BLaER1 treated with 17β-estradiol and CSF1 and Interleukin-3, amounts not matched to agents 10 nM and 100 nM (cell line): ENCODE results near the gene FDXR.

ENCODE experiments used
- H3K27ac ChIP-seq, 11 experiments: shearing (Covaris generic); formaldehyde crosslinking; 2 replicates each; pipeline ENCODE4 v1.8.1; 2022
- H3K27me3 ChIP-seq, 11 experiments: shearing (Covaris generic); formaldehyde crosslinking; 2 replicates each; pipeline ENCODE4 v1.8.1; 2022
- H3K36me3 ChIP-seq, 11 experiments: shearing (Covaris generic); formaldehyde crosslinking; 2 replicates each; pipeline ENCODE4 v1.8.1; 2022
- H3K4me1 ChIP-seq, 10 experiments: shearing (Covaris generic); formaldehyde crosslinking; 2 replicates each; pipeline ENCODE4 v1.8.1; 2022
- H3K4me2 ChIP-seq, 11 experiments: shearing (Covaris generic); formaldehyde crosslinking; 2 replicates each; pipeline ENCODE4 v1.8.1; 2022
- H3K4me3 ChIP-seq, 10 experiments: shearing (Covaris generic); formaldehyde crosslinking; 2 replicates each; pipeline ENCODE4 v1.8.1; 2022
- H3K9ac ChIP-seq, 11 experiments: shearing (Covaris generic); formaldehyde crosslinking; 2 replicates each; pipeline ENCODE4 v1.8.1; 2022
- H3K9me3 ChIP-seq, 11 experiments: shearing (Covaris generic); formaldehyde crosslinking; replicated peaks in 1 of 11; 2 replicates each; pipeline ENCODE4 v1.8.1; 2022
- H4K20me1 ChIP-seq, 11 experiments: shearing (Covaris generic); formaldehyde crosslinking; 2 replicates each; pipeline ENCODE4 v1.8.1; 2022
- Cebpa-rat ChIP-seq, 11 experiments: shearing (Covaris generic); IDR thresholded peaks; 2 replicates each; pipeline ENCODE4 v1.8.1; 2022

The FDXR gene

DNA sequence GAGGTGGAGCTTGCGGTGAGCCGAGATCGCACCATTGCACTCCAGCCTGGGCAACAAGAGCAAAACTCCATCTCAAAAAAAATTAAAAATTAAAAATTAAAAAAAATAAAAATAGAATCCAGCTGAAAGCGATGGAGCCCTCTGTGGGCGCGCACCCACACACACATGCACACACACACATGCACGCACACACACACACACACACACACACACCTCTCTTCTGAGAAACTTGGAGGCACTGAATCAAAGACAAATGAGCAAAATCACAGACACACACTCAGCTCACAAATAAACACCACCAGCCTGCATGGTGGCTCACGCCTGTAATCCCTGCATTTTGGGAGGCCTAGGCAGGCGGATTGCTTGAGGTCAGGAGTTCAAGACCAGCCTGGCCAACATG, 30.2 kb upstream of the FDXR start:
- Histone ChIP-seq H4K20me1 (no peaks in the 10 kb centered on the region), H3K4me2 (no peak overlapping the region), H3K4me1 (peaks cover 0 to 19% (median 13%) of the 10 kb centered on the region in 10 experiments; a peak in 14 of 20 replicates), H3K4me3 (no peak overlapping the region), H3K9me3 (peaks cover 0 to 14% (median 7%) of the 10 kb centered on the region in 11 experiments; a peak in 14 of 22 replicates), H3K9ac (no peak overlapping the region), H3K36me3 (no peaks in the 10 kb centered on the region), H3K27ac (no peak overlapping the region), H3K27me3 (no peaks in the 10 kb centered on the region)
- no peak for TF ChIP-seq Cebpa-rat (IDR thresholded peaks at IDR 0.05)

DNA sequence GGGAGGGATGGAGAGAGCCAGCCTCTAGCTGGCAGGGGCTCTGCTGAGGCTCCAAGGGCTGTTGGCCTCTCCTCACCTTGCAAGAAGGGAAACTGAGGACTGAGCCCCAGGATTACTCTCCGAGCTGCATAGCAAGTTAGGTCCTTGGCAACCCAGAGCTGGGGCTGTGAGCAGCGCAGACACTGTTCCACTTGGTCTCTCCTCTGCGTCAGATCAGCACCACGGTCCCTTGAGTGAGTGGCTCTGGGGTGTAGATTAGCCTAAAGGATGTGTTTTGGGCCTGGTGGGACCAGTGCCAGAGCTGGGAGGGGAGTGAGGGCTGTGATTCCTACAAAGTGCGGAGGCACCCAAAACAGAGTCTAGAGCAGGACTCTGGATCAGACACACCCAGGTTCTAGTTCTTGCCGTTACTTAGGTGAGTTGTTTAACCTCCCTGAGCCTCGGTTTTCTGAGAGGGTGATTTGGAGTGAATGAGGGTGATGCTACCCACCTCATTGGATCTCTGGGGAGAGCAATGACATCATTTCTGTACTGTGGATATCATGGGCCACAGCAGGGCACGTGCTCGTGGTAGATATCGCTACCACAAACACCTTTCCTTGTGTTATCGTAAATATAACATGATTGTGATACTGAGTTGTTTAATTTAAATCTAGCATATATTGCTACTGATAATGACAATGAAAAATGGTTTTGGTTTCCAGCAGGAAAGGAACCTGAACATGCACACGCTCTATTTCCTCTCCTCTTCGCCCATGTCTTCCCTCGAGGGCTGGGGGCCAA, 28.8 kb upstream of the FDXR start:
- H3K27me3 ChIP-seq: no peaks in the 10 kb centered on the region

DNA sequence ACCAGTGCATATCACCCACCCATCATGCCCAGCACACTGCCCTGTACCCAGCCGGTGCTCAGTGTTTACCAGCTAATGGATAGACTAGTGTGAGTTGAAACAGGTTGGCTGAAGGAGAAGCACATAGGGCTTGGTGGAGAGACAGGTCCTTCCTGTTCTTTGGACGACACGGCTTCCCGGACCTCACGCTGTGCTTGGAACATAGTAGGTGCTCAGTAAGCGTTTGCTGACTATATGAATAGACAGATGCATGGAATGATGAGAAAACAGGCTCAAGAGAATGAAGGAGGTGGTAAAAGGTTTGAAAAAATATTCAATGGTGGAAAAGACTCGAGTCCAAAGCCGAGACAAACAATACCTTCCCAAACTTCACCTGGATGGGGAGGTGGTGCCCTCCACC, 27.4 kb upstream of the FDXR start:
- no peaks in the 10 kb centered on the region for H3K36me3 ChIP-seq
- H3K4me1 ChIP-seq: peaks cover 0 to 19% (median 13%) of the 10 kb centered on the region in 10 experiments; a peak in 14 of 20 replicates
- no peaks in the 10 kb centered on the region for H3K9me3 ChIP-seq
- no peaks in the 10 kb centered on the region for H4K20me1 ChIP-seq
- no peak overlapping the region for H3K4me2 ChIP-seq
- no peak overlapping the region for H3K4me3 ChIP-seq
- TF ChIP-seq Cebpa-rat (IDR thresholded peaks at IDR 0.05): no peak
- no peaks in the 10 kb centered on the region; a peak in 3 of 22 replicates for H3K27me3 ChIP-seq
- H3K27ac ChIP-seq: no peak overlapping the region
- no peak overlapping the region for H3K9ac ChIP-seq

More for the DNA sequence above, 28.8 kb upstream of the FDXR start:
- no peak overlapping the region for H3K4me3 ChIP-seq
- H3K36me3 ChIP-seq: no peaks in the 10 kb centered on the region
- H4K20me1 ChIP-seq: no peaks in the 10 kb centered on the region
- H3K27ac ChIP-seq: no peak overlapping the region
- no peak for TF ChIP-seq Cebpa-rat (IDR thresholded peaks at IDR 0.05)
- H3K9me3 ChIP-seq: peaks cover 0 to 5% (median 0%) of the 10 kb centered on the region in 11 experiments; a peak in 4 of 22 replicates
- H3K9ac ChIP-seq: no peak overlapping the region
- H3K4me2 ChIP-seq: peak overlapping the region in 8 of 11 experiments; percentile 0 to 59 (median 38); a peak in 15 of 22 replicates
- H3K4me1 ChIP-seq: peaks cover 0 to 19% (median 13%) of the 10 kb centered on the region in 10 experiments; a peak in 14 of 20 replicates

DNA sequence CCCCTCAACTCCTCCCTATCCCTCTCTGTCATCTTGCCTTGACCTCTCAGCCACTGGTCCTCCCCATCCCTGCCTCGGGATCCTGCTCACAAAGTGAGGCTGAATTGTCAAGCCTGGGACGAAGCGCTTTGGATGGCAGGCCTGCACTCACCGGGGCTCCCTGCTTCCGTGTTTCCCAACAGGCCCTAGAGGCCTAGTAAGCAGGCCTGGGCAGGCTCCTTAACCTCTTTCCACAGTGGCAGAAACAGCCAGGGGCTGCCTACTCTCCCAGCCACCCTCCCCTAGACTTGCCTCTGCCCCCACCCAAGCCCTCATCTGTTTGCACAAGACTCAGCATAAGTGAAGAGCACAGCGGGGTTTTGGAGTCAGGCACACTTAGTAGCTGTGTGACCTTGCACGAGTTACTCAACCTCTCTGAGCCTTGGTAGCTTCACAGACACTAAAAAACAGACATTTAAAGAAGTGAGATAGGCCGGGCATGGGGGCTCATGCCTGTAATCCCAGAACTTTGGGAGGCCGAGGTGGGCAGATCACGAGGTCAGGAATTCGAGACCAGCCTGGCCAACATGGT, 25.7 kb upstream of the FDXR start:
- Histone ChIP-seq H4K20me1 (no peaks in the 10 kb centered on the region), H3K36me3 (no peaks in the 10 kb centered on the region), H3K27ac (no peak overlapping the region), H3K27me3 (peaks cover 2 to 16% (median 10%) of the 10 kb centered on the region in 11 experiments; a peak in 21 of 22 replicates), H3K9ac (no peak overlapping the region), H3K4me1 (peaks cover 0 to 19% (median 13%) of the 10 kb centered on the region in 10 experiments; a peak in 14 of 20 replicates), H3K9me3 (no peaks in the 10 kb centered on the region), H3K4me3 (no peak overlapping the region), H3K4me2 (no peak overlapping the region)
- TF ChIP-seq Cebpa-rat (IDR thresholded peaks at IDR 0.05): no peak

DNA sequence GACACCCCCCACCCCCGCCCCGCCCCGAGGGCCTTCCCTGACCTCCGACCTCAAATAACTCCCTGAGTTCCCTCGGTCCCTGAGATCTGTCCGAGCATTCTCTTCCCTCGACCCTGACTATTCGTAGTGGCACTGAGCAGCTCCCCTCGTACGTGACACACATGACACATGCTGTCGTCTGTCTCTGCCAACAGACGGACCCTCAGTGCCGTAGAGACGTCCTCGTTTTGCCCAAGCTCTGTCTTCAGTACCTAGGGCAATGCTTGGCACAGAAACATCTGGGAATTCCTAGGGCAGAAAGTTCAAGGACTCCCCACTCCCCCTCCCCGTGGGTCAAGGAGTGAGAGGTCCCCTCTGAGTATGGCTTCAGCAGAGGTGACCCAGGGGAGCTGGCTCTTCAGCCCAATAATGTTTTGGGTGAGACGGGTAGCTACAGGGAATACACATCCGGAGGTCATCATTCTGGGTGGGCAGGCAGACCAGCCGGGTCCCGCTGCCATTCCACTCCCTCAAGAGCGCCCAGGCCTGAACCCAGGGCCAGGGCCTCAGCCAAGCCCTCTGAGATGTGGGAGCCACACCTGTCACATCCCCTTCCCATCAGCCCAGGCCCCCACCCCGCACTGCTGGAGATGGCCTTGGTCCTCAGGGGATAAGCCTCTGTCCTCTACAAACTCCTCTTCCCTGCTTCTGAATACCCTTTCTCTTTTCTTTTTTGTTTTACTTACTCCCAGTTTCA, 21.3 kb upstream of the FDXR start:
- no peak overlapping the region for H3K4me3 ChIP-seq
- H3K4me2 ChIP-seq: no peak overlapping the region
- H3K9me3 ChIP-seq: no peaks in the 10 kb centered on the region
- peaks cover 0 to 7% (median 0%) of the 10 kb centered on the region in 11 experiments; a peak in 1 of 22 replicates for H4K20me1 ChIP-seq
- no peak overlapping the region for H3K27ac ChIP-seq
- H3K36me3 ChIP-seq: no peaks in the 10 kb centered on the region
- peaks cover 14 to 33% (median 23%) of the 10 kb centered on the region in 11 experiments for H3K27me3 ChIP-seq
- no peak overlapping the region for H3K9ac ChIP-seq
- no peak for TF ChIP-seq Cebpa-rat (IDR thresholded peaks at IDR 0.05)
- H3K4me1 ChIP-seq: no peaks in the 10 kb centered on the region

DNA sequence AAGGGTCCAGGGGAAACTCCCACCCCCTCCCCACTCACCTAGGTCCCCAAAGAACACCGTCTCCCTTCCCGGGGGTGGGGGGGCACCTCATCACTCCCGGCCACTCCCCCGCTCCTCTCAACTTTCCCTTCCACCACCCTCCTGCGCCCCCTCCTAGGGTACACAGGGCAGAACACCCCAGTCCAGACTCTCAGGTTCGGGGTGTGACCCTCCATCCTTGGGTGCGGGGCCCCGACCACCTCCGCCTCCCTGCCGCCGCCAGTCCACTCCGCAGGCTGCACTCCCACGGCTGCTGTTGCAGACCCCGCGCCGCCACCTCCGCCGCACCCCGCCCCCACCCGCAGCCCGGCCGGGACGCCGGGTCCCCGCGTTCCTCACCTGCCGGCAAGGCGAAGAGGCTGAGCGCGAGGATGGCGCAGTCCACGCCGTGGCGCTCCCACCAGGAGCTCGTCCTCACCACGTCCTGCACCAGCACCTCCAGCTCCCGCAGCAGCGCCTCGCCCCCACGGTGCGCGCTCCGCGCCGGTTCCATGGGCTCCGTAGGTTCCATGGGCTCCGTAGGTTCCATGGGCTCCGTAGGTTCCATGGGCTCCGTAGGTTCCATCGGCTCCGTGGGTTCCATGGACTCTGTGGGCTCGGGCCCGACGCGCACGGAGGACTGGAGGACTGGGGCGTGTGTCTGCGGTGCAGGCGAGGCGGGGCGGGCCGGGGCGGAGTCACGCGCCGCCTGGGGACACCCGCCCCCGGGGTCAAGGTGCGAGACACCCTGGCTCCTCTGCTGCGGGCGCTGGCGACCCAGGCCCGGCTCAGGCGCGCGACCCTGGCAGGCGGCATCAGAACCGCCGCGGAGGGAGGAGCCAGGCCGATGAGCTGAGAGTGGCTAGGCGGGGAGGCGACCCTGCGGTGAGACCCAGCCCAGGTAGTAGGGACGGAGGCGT, 20.4 kb upstream of the FDXR start, which contains the start of gene FADS6:
FADS6 (minus strand) TSS at position 660 of the 938 bp plus-strand sequence; CDS start at position 622, 38 bp downstream.
- H3K4me3 ChIP-seq: no peak within 1 kb of the TSS

DNA sequence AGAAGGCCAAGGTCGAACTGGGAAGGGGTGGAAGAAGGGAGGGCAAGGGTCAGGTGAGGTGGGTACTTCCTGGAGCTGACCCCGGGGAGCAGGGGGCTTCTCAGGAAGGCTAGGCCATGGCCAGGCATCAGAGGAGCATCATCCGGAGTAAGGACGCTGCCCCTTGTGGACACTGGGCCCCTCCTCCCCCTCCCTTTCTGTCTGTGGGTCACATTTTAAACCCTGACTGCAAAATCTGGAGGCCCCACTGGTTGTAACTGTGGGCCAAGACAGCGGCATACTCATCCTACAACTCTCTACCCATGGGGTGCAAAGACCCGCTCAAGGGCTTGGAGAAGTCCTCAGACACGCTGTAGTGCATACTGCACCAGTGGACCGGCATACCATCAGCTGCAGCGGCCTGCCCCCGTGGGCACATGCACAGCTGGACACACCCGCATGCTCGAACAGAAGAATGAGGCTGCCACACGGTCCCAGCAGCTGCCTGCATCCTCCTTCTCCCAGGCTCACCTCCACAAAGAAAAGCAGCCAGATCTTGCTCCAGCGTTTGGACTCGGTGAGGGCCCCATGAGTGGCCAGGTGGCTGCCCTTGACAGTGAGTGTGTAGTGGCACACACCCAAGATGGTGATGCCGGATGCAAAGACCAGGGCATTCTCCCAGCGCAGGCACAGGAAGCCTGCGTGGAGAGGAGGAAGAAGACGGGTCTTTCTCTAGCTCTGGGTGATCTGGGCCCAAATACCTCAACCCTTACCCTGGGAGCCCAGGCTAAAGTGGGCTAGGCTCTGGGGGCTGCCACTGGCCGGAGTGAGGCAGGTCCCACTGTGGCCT, 19.4 kb upstream of the FDXR start:
- Histone ChIP-seq H3K4me1 (no peaks in the 10 kb centered on the region), H3K4me2 (no peak overlapping the region), H4K20me1 (peaks cover 0 to 7% (median 0%) of the 10 kb centered on the region in 11 experiments; a peak in 1 of 22 replicates), H3K36me3 (no peaks in the 10 kb centered on the region), H3K27me3 (peaks cover 14 to 33% (median 23%) of the 10 kb centered on the region in 11 experiments), H3K27ac (no peak overlapping the region), H3K4me3 (no peak overlapping the region), H3K9ac (no peak overlapping the region), H3K9me3 (no peaks in the 10 kb centered on the region)
- no peak for TF ChIP-seq Cebpa-rat (IDR thresholded peaks at IDR 0.05)

More for the DNA sequence above, 20.4 kb upstream of the FDXR start, which contains the start of gene FADS6:
- H3K9ac ChIP-seq: no peak within 1 kb of the TSS
- no peaks in the 10 kb centered on the region for H3K9me3 ChIP-seq
- no peaks in the 10 kb centered on the region for H3K4me1 ChIP-seq
- peaks cover 14 to 33% (median 23%) of the 10 kb centered on the region in 11 experiments for H3K27me3 ChIP-seq
- peaks cover 0 to 7% (median 0%) of the 10 kb centered on the region in 11 experiments; a peak in 1 of 22 replicates for H4K20me1 ChIP-seq
- H3K4me2 ChIP-seq: no peak within 1 kb of the TSS
- no peak for TF ChIP-seq Cebpa-rat (IDR thresholded peaks at IDR 0.05)
- no peak within 1 kb of the TSS for H3K27ac ChIP-seq
- H3K36me3 ChIP-seq: no peaks in the 10 kb centered on the region
